ENCODE results near the gene POLR2H. TPM values are rescaled to one million over a fixed set of nuclear protein-coding genes. Genes with fewer than 3 reads are reported as not detected.

The POLR2H gene
- polyA plus RNA-seq (2013, experiment 1 of 4), result 116 TPM
- 121 TPM for polyA plus RNA-seq (2013, experiment 2 of 4)
- 105 TPM for polyA plus RNA-seq (2013, experiment 3 of 4)
- polyA plus RNA-seq (2013, experiment 4 of 4), result 123 TPM

DNA sequence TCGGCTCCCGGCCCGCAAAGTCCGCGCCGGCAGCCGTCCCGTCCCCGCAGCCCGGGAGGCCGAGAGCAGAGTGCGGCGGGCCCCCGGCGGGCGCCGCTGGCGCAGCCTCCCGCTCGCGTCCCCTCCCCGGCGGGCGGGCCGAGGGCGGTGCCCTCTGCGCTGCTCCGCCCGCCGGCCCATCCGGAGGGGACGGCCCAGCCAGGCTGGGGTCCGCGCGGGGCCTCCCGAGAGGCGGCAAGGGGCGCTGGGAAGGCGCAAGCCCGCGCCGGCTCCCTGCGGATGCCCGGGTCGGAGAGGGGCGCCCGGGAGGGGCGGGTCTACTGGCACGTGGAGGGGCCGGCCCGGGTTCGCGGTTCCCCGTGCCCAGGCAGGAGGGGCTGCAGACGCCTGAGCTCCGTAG lies at the start of gene POLR2H, which contains the start of gene CLCN2:
Gene POLR2H, plus strand, starts transcription at position 179 of the 400 bp plus-strand sequence. CDS start 1,783 bp downstream, outside the sequence.
Gene CLCN2, minus strand, starts transcription at position 74 of the 400 bp plus-strand sequence. CDS start 126 bp downstream, outside the sequence.
- peaks cover 30% of the 10 kb centered on the region for H3K36me3 ChIP-seq (ENCODE audit: control insufficient read depth, insufficient read depth, low read length)
- 0% methylated on average over 56 of the region's 56 CpGs for WGBS, 2 experiments

DNA sequence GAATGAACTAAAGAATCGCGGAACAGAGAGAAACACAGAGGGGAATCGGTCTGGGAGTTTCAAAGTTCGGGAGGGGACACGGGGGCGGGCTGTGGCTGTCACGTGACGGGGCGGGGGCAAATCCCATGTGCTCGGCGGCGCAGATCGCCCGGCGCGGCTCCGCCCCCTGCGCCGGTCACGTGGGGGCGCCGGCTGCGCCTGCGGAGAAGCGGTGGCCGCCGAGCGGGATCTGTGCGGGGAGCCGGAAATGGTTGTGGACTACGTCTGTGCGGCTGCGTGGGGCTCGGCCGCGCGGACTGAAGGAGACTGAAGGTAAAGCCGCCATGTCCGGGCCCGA lies 47.2 kb upstream of the POLR2H start, which contains the start of gene EIF4G1:
Gene EIF4G1, plus strand, starts transcription at position 244 of the 337 bp plus-strand sequence. CDS start 1,191 bp downstream, outside the sequence.
- H3K9me3 ChIP-seq (ENCODE audit: control insufficient read depth, low read length), result no peaks in the 10 kb centered on the region
- peak within 1 kb of the TSS; percentile 70 for H3K27ac ChIP-seq (ENCODE audit: insufficient read depth, low read depth, low read length, poor library complexity, severe bottlenecking)
- H3K36me3 ChIP-seq (ENCODE audit: control insufficient read depth, insufficient read depth, low read length), result peaks cover 5% of the 10 kb centered on the region
- no peaks in the 10 kb centered on the region for H3K27me3 ChIP-seq (ENCODE audit: control insufficient read depth, insufficient read depth, low read length, poor library complexity, severe bottlenecking)
- peak within 1 kb of the TSS; percentile 91 for H3K4me3 ChIP-seq (ENCODE audit: insufficient read depth, low read depth, low read length)
- no peaks in the 10 kb centered on the region for H3K4me1 ChIP-seq (ENCODE audit: control insufficient read depth, insufficient read depth, low read length)
- WGBS, 2 experiments, result 0 to 1% methylated on average over 40 of the region's 40 CpGs

More for the DNA sequence above, at the start of gene POLR2H, which contains the start of gene CLCN2:
- Histone ChIP-seq H3K9me3 (ENCODE audit: control insufficient read depth, low read length) (no peaks in the 10 kb centered on the region), H3K27ac (ENCODE audit: insufficient read depth, low read depth, low read length, poor library complexity, severe bottlenecking) (peak within 1 kb of the TSS; percentile 100), H3K27me3 (ENCODE audit: control insufficient read depth, insufficient read depth, low read length, poor library complexity, severe bottlenecking) (no peaks in the 10 kb centered on the region), H3K4me1 (ENCODE audit: control insufficient read depth, insufficient read depth, low read length) (peaks cover 14% of the 10 kb centered on the region), H3K4me3 (ENCODE audit: insufficient read depth, low read depth, low read length) (peak within 1 kb of the TSS; percentile 86)

DNA sequence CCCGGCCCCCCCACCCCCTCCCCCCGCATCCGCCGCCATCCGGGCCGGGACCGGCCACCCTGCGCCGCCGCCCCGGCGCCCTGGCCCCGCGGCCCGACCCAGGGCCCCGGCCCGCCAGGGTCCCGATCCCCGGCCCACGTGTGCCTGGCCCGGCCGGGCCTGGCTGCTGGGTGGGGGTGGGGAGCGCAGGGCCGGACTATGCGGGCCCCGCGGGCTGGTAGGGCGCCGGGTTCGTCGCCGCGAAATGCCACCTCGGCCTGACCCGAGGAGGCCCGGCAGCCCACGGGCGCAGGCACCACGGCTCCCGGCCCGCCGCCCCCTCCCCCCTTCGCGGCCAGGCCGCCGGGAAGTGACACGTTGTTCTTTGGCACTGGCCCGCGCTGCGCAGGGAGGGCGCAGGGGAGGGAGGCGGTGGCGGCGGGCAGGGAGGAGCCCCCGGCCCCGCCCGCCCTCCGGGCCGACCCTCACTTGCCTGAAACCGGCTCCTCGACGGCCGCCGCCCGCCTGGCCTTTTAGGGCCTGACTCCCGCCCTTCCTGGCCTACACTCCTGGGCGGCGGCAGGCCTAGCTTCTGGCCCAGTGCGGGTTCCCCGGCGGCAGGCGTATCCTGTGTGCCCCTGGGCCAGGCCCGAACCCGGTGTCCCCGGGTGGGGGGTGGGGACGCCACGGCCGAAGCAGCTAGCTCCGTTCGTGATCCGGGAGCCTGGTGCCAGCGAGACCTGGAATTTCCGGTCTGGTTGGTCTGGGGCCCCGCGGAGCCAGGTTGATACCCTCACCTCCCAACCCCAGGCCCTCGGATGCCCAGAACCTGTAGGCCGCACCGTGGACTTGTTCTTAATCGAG lies 46.6 kb upstream of the POLR2H start:
- no peaks in the 10 kb centered on the region for H3K4me1 ChIP-seq (ENCODE audit: control insufficient read depth, insufficient read depth, low read length)
- H3K27ac ChIP-seq (ENCODE audit: insufficient read depth, low read depth, low read length, poor library complexity, severe bottlenecking), result peak overlapping the region; percentile 70
- H3K9me3 ChIP-seq (ENCODE audit: control insufficient read depth, low read length), result no peaks in the 10 kb centered on the region
- H3K27me3 ChIP-seq (ENCODE audit: control insufficient read depth, insufficient read depth, low read length, poor library complexity, severe bottlenecking), result no peaks in the 10 kb centered on the region
- peaks cover 5% of the 10 kb centered on the region for H3K36me3 ChIP-seq (ENCODE audit: control insufficient read depth, insufficient read depth, low read length)
- 0 to 1% methylated on average over 89 of the region's 89 CpGs for WGBS, 2 experiments
- peak overlapping the region; percentile 91 for H3K4me3 ChIP-seq (ENCODE audit: insufficient read depth, low read depth, low read length)

DNA sequence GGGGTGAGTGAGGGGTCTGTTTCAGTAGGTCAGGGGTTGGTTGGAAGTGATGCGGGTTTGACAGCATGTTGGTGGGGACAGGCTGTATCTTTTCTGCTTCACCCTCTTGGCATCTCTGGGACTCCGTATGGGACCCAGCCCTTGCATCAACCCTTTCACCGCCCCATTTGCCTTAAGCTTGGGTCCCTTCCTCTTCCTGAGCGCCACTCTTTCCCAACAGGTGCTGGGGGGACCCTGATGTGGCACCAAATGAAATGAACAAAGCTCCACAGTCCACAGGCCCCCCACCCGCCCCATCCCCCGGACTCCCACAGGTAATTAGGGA lies 46.0 kb upstream of the POLR2H start:
- peak overlapping the region; percentile 70 for H3K27ac ChIP-seq (ENCODE audit: insufficient read depth, low read depth, low read length, poor library complexity, severe bottlenecking)
- H3K9me3 ChIP-seq (ENCODE audit: control insufficient read depth, low read length), result no peaks in the 10 kb centered on the region
- H3K4me1 ChIP-seq (ENCODE audit: control insufficient read depth, insufficient read depth, low read length), result no peaks in the 10 kb centered on the region
- H3K27me3 ChIP-seq (ENCODE audit: control insufficient read depth, insufficient read depth, low read length, poor library complexity, severe bottlenecking), result no peaks in the 10 kb centered on the region
- peak overlapping the region; percentile 91 for H3K4me3 ChIP-seq (ENCODE audit: insufficient read depth, low read depth, low read length)
- WGBS, 2 experiments, result 3 to 13% methylated on average over 4 to 6 of the region's 6 CpGs
- peaks cover 10% of the 10 kb centered on the region for H3K36me3 ChIP-seq (ENCODE audit: control insufficient read depth, insufficient read depth, low read length)

DNA sequence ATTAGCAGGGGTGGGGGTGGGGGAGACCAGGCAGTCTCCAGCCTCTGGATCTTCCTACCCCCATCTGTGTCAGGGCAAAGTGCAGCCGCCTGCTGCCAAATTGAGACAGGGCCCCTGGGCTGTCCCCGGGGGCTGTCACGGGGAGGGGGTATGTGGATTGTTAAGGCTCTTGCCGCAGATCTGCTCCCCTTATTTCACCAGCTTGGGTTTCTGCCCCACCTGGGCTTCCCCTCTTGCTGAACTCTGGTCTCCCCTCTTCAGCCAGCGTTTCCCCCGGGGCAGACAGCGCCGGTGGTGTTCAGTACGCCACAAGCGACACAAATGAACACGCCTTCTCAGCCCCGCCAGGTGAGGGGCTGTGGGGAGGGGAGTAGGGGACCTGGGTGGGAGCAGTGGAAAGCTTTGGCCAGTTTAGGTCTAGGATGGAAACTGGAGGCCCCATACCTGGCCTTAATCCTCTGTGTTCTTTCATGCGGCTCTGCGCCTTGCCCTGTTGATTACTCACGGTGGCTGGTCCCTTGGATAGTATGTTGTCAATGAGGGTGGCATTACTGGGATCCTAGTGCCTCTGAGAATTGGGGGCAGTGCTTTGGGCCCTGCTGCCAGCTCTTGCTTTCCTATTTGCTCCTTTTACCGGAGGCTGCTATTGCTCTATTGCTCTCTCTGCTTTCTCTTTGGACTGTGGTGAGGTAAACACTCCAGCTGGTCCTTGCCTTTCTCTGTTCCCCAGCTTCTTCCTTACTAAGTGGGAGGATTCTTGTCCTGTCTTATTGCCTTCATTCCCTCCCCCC lies 45.4 kb upstream of the POLR2H start:
- H3K36me3 ChIP-seq (ENCODE audit: control insufficient read depth, insufficient read depth, low read length), result peaks cover 16% of the 10 kb centered on the region
- H3K27ac ChIP-seq (ENCODE audit: insufficient read depth, low read depth, low read length, poor library complexity, severe bottlenecking), result no peak overlapping the region
- H3K4me1 ChIP-seq (ENCODE audit: control insufficient read depth, insufficient read depth, low read length), result no peaks in the 10 kb centered on the region
- H3K27me3 ChIP-seq (ENCODE audit: control insufficient read depth, insufficient read depth, low read length, poor library complexity, severe bottlenecking), result no peaks in the 10 kb centered on the region
- H3K4me3 ChIP-seq (ENCODE audit: insufficient read depth, low read depth, low read length), result peak overlapping the region; percentile 91
- H3K9me3 ChIP-seq (ENCODE audit: control insufficient read depth, low read length), result no peaks in the 10 kb centered on the region
- WGBS, 2 experiments, result 60 to 61% methylated on average over 16 of the region's 16 CpGs

DNA sequence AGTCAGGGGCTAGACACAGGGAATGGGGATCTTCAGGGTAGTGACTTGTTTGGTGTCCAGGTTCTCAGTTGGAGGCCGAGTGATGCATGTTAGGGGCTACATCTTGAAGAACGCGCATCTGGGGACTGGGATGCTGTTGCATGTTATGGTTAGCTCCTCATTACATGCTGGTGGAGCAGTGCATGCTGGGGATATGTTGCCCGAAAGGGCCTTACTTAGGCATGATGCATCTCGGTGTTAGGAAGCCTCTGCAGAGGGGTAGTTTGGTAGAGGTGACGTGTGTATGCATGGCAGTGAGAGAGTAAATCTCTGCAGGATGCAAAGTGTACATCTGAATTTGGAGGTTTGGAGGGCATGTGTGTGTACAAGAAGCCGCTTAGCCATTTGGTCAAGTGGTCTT lies 44.7 kb upstream of the POLR2H start:
- Histone ChIP-seq H3K9me3 (ENCODE audit: control insufficient read depth, low read length) (no peaks in the 10 kb centered on the region), H3K27ac (ENCODE audit: insufficient read depth, low read depth, low read length, poor library complexity, severe bottlenecking) (no peak overlapping the region), H3K4me1 (ENCODE audit: control insufficient read depth, insufficient read depth, low read length) (no peaks in the 10 kb centered on the region), H3K27me3 (ENCODE audit: control insufficient read depth, insufficient read depth, low read length, poor library complexity, severe bottlenecking) (no peaks in the 10 kb centered on the region), H3K4me3 (ENCODE audit: insufficient read depth, low read depth, low read length) (no peak overlapping the region), H3K36me3 (ENCODE audit: control insufficient read depth, insufficient read depth, low read length) (peaks cover 23% of the 10 kb centered on the region)
- 94 to 96% methylated on average over 7 of the region's 7 CpGs for WGBS, 2 experiments

DNA sequence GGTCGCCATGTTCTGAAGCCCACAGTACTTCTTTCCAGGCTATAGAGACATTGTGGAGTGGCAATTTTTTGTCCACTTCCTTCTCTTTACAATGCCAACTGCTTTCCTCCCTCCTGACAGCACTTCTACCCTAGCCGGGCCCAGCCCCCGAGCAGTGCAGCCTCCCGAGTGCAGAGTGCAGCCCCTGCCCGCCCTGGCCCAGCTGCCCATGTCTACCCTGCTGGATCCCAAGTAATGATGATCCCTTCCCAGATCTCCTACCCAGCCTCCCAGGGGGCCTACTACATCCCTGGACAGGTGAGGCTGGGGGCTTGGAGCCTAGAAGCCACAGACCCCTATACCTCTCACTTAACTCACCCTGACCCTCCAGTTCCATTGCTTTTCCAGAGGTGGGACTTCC lies 44.3 kb upstream of the POLR2H start:
- Histone ChIP-seq H3K27ac (ENCODE audit: insufficient read depth, low read depth, low read length, poor library complexity, severe bottlenecking) (no peak overlapping the region), H3K4me3 (ENCODE audit: insufficient read depth, low read depth, low read length) (no peak overlapping the region), H3K27me3 (ENCODE audit: control insufficient read depth, insufficient read depth, low read length, poor library complexity, severe bottlenecking) (no peaks in the 10 kb centered on the region), H3K9me3 (ENCODE audit: control insufficient read depth, low read length) (no peaks in the 10 kb centered on the region), H3K4me1 (ENCODE audit: control insufficient read depth, insufficient read depth, low read length) (no peaks in the 10 kb centered on the region), H3K36me3 (ENCODE audit: control insufficient read depth, insufficient read depth, low read length) (peaks cover 27% of the 10 kb centered on the region)
- 90 to 95% methylated on average over 5 of the region's 5 CpGs for WGBS, 2 experiments

DNA sequence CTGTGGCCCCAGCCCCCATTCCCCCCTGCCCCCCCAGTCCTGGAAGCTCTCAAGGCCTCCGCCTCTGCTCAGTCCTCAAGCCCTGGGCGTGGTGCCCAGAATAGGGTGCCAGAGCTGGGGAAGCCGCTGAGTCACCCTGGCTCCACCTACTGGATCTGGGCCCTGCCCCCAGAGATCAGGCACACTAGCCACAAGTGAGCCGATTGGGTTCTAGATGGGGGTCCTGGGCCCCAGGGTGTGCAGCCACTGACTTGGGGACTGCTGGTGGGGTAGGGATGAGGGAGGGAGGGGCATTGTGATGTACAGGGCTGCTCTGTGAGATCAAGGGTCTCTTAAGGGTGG lies 41.4 kb upstream of the POLR2H start:
- Histone ChIP-seq H3K4me1 (ENCODE audit: control insufficient read depth, insufficient read depth, low read length) (no peaks in the 10 kb centered on the region), H3K27ac (ENCODE audit: insufficient read depth, low read depth, low read length, poor library complexity, severe bottlenecking) (no peak overlapping the region), H3K36me3 (ENCODE audit: control insufficient read depth, insufficient read depth, low read length) (peaks cover 54% of the 10 kb centered on the region), H3K4me3 (ENCODE audit: insufficient read depth, low read depth, low read length) (no peak overlapping the region), H3K9me3 (ENCODE audit: control insufficient read depth, low read length) (no peaks in the 10 kb centered on the region), H3K27me3 (ENCODE audit: control insufficient read depth, insufficient read depth, low read length, poor library complexity, severe bottlenecking) (no peaks in the 10 kb centered on the region)
- WGBS, 2 experiments, result 91 to 94% methylated on average over 4 of the region's 4 CpGs

DNA sequence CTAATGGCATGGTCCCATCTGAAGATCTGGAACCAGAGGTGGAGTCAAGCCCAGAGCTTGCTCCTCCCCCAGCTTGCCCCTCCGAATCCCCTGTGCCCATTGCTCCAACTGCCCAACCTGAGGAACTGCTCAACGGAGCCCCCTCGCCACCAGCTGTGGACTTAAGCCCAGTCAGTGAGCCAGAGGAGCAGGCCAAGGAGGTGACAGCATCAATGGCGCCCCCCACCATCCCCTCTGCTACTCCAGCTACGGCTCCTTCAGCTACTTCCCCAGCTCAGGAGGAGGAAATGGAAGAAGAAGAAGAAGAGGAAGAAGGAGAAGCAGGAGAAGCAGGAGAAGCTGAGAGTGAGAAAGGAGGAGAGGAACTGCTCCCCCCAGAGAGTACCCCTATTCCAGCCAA lies 39.8 kb upstream of the POLR2H start:
- Histone ChIP-seq H3K4me3 (ENCODE audit: insufficient read depth, low read depth, low read length) (no peak overlapping the region), H3K9me3 (ENCODE audit: control insufficient read depth, low read length) (no peaks in the 10 kb centered on the region), H3K36me3 (ENCODE audit: control insufficient read depth, insufficient read depth, low read length) (peaks cover 70% of the 10 kb centered on the region), H3K4me1 (ENCODE audit: control insufficient read depth, insufficient read depth, low read length) (no peaks in the 10 kb centered on the region), H3K27me3 (ENCODE audit: control insufficient read depth, insufficient read depth, low read length, poor library complexity, severe bottlenecking) (no peaks in the 10 kb centered on the region), H3K27ac (ENCODE audit: insufficient read depth, low read depth, low read length, poor library complexity, severe bottlenecking) (no peak overlapping the region)
- 95% methylated on average over 4 to 5 of the region's 5 CpGs for WGBS, 2 experiments

Data from ectodermal cell (in vitro differentiated cells).